Fibroblast of lung (primary cell): Measurements from ENCODE around the gene TTC4. TPM values are rescaled to one million over a fixed set of nuclear protein-coding genes. Genes with fewer than 3 reads are reported as not detected.

Experiments used
- DNase-seq, 2 donors: peaks; one replicate each; pipeline versions ENCODE4 v3.0.0 to v3.0.0-alpha.2; 2010; ENCODE audit warnings: low read depth in 2 of 2
- H2AFZ ChIP-seq: 2 replicates; pipeline ENCODE4 v1.5.1; 2012; ENCODE audit warnings: low read length, control low read depth, inconsistent platforms
- H3K27ac ChIP-seq: 2 replicates; pipeline ENCODE4 v1.5.1; 2011; ENCODE audit warnings: low read length, control low read depth; ENCODE audit not compliant: insufficient read depth
- H3K27me3 ChIP-seq: 2 replicates; pipeline ENCODE4 v1.5.1; 2011; ENCODE audit warnings: mild to moderate bottlenecking, low read length; ENCODE audit not compliant: control insufficient read depth, insufficient read depth
- H3K36me3 ChIP-seq: 2 replicates; pipeline ENCODE4 v1.5.1; 2011; ENCODE audit warnings: low read length; ENCODE audit not compliant: control insufficient read depth, insufficient read depth
- H3K4me1 ChIP-seq: 2 replicates; pipeline ENCODE4 v1.5.1; 2011; ENCODE audit warnings: low read length; ENCODE audit not compliant: control insufficient read depth, insufficient read depth; ENCODE audit errors: extremely low read depth
- H3K4me2 ChIP-seq: 2 replicates; pipeline ENCODE4 v1.5.1; 2011; ENCODE audit warnings: low read length, control low read depth; ENCODE audit not compliant: insufficient read depth; ENCODE audit errors: extremely low read depth
- H3K4me3 ChIP-seq, 4 experiments: fragments of 200-600 bp in 1 of 4; sonication (generic) in 1 of 4; replicated peaks in 1 of 4; 2 replicates each; pipeline ENCODE4 v1.5.1; 2011 to 2016; ENCODE audit warnings: low read length in 4 of 4, low read depth in 3 of 4, mild to moderate bottlenecking in 3 of 4, control low read depth in 2 of 4, inconsistent platforms in 1 of 4, mixed read lengths in 1 of 4; ENCODE audit not compliant: insufficient read depth in 1 of 4; ENCODE audit errors: control extremely low read depth in 1 of 4
- H3K79me2 ChIP-seq: 2 replicates; pipeline ENCODE4 v1.5.1; 2012; ENCODE audit warnings: mild to moderate bottlenecking, low read length, inconsistent platforms; ENCODE audit not compliant: control insufficient read depth, insufficient read depth
- H3K9ac ChIP-seq: 2 replicates; pipeline ENCODE4 v1.5.1; 2011; ENCODE audit warnings: mild to moderate bottlenecking, low read length, control low read depth; ENCODE audit not compliant: insufficient read depth
- H3K9me3 ChIP-seq: 2 replicates; pipeline ENCODE4 v1.5.1; 2012; ENCODE audit warnings: low read depth, low read length; ENCODE audit not compliant: control insufficient read depth, insufficient read depth
- H4K20me1 ChIP-seq: 2 replicates; pipeline ENCODE4 v1.5.1; 2011; ENCODE audit warnings: low read length; ENCODE audit not compliant: control insufficient read depth, insufficient read depth; ENCODE audit errors: extremely low read depth
- EZH2 ChIP-seq: IDR thresholded peaks from 2 replicates; pipeline ENCODE4 v1.5.1; 2012; ENCODE audit warnings: low read length, control low read depth, mild to moderate bottlenecking; ENCODE audit errors: missing control alignments
- polyA plus RNA-seq, 2 donors: library from polyadenylated mRNA; depleted of rRNA in 1 of 2; stranded (reverse) in 1 of 2; unstranded in 1 of 2; fragments of >200 nt; gene quantifications; 2 replicates each; pipeline ENCODE4 v1.2.1, GENCODE V29; 2011 to 2012; ENCODE audit warnings: missing spikeins in 1 of 2
- total RNA-seq: library from RNA; depleted of rRNA; stranded (reverse); fragments of >200 nt; gene quantifications from 2 replicates; pipeline ENCODE4 v1.2.1, GENCODE V29; 2014
- TF ChIP-seq, protein P1 (sequence below), 2 donors: IDR thresholded peaks in 1 of 2; conservative IDR thresholded peaks in 1 of 2; 1 replicate in 1 of 2; 2 replicates in 1 of 2; pipeline ENCODE4 v1.5.1; 2011 to 2012; ENCODE audit warnings: low read length in 2 of 2, control low read depth in 1 of 2, inconsistent platforms in 1 of 2, low read depth in 1 of 2, mild to moderate bottlenecking in 1 of 2

Gene TTC4
- total and polyA plus RNA-seq, 2 donors (not counting 1 experiment from before 2014, with no cell fraction given) = 19.3 to 19.8 TPM

DNA sequence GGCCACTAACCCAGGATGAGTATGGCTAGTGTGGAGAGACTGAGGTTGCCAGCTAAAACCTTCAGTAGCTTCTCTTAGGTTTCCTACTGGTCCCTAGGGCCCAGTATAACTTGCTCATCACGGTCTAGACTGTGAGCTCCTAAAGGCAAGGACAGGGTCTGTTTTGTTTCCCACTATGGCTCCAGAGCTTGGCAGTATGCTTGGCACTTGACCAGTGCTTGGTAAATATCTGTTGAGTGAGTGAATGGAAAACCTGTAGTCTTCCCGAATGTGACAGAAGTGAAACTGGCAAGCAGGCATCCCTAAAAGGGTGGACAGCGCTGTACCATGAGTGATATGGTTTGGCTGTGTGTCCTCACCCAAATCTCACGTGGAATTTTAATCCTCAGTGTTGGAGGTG is 61.8 kb downstream of the TTC4 start:
- TF ChIP-seq EZH2 = no peak
- TF ChIP-seq, protein P1, sequence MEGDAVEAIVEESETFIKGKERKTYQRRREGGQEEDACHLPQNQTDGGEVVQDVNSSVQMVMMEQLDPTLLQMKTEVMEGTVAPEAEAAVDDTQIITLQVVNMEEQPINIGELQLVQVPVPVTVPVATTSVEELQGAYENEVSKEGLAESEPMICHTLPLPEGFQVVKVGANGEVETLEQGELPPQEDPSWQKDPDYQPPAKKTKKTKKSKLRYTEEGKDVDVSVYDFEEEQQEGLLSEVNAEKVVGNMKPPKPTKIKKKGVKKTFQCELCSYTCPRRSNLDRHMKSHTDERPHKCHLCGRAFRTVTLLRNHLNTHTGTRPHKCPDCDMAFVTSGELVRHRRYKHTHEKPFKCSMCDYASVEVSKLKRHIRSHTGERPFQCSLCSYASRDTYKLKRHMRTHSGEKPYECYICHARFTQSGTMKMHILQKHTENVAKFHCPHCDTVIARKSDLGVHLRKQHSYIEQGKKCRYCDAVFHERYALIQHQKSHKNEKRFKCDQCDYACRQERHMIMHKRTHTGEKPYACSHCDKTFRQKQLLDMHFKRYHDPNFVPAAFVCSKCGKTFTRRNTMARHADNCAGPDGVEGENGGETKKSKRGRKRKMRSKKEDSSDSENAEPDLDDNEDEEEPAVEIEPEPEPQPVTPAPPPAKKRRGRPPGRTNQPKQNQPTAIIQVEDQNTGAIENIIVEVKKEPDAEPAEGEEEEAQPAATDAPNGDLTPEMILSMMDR (conservative IDR thresholded peaks at IDR 0.05 in 1 of 2, IDR thresholded peaks at IDR 0.05 in 1 of 2; ENCODE audit: low read depth in 1 of 2, low read length in 2 of 2) = no peak
- Histone ChIP-seq H3K9ac (no peak overlapping the region), H3K27ac (no peak overlapping the region), H3K79me2 (no peaks in the 10 kb centered on the region), H4K20me1 (no peaks in the 10 kb centered on the region), H2AFZ (no peak overlapping the region), H3K9me3 (no peaks in the 10 kb centered on the region), H3K4me2 (no peak overlapping the region), H3K27me3 (peaks cover 19% of the 10 kb centered on the region), H3K36me3 (no peaks in the 10 kb centered on the region), H3K4me3 (no peak overlapping the region), H3K4me1 (no peaks in the 10 kb centered on the region)
- no peak for DNase-seq

DNA sequence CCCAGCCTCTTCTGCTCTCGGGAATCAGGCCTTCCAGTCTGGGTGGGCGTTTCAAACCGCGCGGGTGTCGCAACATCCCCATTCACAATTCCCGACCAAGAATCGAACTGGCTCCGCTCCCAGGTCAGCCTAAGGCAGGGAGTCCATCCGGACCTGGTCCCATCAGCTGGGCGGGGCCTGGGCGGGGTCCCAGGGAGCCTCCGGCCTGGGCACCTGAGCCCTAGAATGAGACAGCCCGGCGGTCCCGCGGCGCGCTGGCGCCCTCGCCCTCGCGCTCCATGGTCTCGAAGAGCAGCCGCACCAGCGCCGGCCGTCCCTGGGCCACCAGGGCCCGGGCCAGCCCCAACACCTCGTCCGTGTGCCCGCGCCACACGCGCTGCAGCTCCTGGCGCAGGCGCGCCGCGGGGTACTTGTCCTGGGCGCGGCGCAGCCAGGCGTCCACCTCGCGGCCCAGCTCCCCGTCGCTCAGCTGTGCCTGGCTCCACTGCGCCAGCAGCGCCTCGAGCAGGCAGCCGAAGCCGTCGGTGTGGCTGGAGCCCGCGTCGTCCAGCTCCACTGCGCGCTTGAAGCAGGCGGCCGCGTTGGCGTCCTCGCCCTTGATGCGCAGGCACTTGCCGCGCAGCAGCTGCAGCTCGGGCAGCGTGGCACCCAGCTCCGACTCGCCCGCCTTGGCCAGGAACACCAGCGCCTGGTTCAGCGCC is 65.5 kb downstream of the TTC4 start:
- Histone ChIP-seq H3K4me1 (no peaks in the 10 kb centered on the region), H3K4me3 (no peak overlapping the region), H3K27me3 (peaks cover 21% of the 10 kb centered on the region), H3K36me3 (no peaks in the 10 kb centered on the region), H4K20me1 (no peaks in the 10 kb centered on the region), H3K4me2 (no peak overlapping the region), H3K27ac (no peak overlapping the region), H3K9ac (no peak overlapping the region), H3K79me2 (no peaks in the 10 kb centered on the region), H2AFZ (no peak overlapping the region), H3K9me3 (no peaks in the 10 kb centered on the region)
- peak; percentile 3 for TF ChIP-seq EZH2
- TF ChIP-seq, protein P1 (conservative IDR thresholded peaks at IDR 0.05 in 1 of 2, IDR thresholded peaks at IDR 0.05 in 1 of 2; ENCODE audit: low read depth in 1 of 2, low read length in 2 of 2) = no peak
- DNase-seq = peak in 1 of 2 donors; percentile 14

DNA sequence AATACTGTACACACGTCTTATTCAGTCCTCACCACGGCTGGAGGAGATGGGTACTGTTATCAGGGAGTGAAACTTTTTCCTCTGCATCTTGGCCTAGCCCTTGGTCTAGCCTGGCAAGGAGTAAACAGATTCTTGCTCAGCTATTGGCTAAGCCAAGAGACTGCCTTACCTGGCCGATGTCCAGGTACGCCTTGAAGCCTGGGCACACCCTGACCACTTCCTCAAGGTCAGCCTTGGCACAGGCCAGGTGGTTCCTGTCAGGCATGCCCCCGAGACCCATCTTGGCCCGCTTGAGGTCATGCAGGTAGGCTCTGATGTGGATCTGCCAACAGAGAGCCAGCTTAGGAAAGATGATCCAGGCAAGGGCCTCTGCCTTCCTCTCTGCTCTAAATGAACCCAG is 66.5 kb downstream of the TTC4 start:
- Histone ChIP-seq H3K4me1 (no peaks in the 10 kb centered on the region), H3K4me2 (no peak overlapping the region), H4K20me1 (no peaks in the 10 kb centered on the region), H3K27ac (no peak overlapping the region), H2AFZ (no peak overlapping the region), H3K36me3 (no peaks in the 10 kb centered on the region), H3K79me2 (no peaks in the 10 kb centered on the region), H3K27me3 (peaks cover 21% of the 10 kb centered on the region), H3K4me3 (no peak overlapping the region), H3K9me3 (no peaks in the 10 kb centered on the region), H3K9ac (no peak overlapping the region)
- TF ChIP-seq, protein P1 (conservative IDR thresholded peaks at IDR 0.05 in 1 of 2, IDR thresholded peaks at IDR 0.05 in 1 of 2; ENCODE audit: low read depth in 1 of 2, low read length in 2 of 2) = no peak
- no peak for TF ChIP-seq EZH2
- DNase-seq = no peak
